Natural killer cell (primary cell): ENCODE data around the gene ZNF511. TPM values are rescaled to one million over a fixed set of nuclear protein-coding genes. Genes with fewer than 3 reads are reported as not detected.

ENCODE experiments used
- ATAC-seq, 3 donors: fragments of 150-1000 bp in 2 of 3; fragments of 200-7000 bp in 1 of 3; cut with Tn5 transposase; 1 replicate in 1 of 3; 2 replicates in 2 of 3; pipeline ENCODE4 v1.10.0; 2021; ENCODE audit warnings: mild to moderate bottlenecking in 2 of 3, moderate library complexity in 2 of 3
- DNase-seq, 2 donors: peaks; one replicate each; pipeline versions ENCODE4 v3.0.0 to v3.0.0-alpha.2; 2013 to 2021; ENCODE audit warnings: mixed read lengths in 1 of 2
- H3K27ac ChIP-seq: one replicate; pipeline ENCODE4 v1.5.1; 2013; ENCODE audit warnings: mild to moderate bottlenecking, low read length
- H3K27me3 ChIP-seq: one replicate; pipeline ENCODE4 v1.6.1; 2013; ENCODE audit warnings: low read length; ENCODE audit not compliant: control insufficient read depth, insufficient read depth
- H3K36me3 ChIP-seq: one replicate; pipeline ENCODE4 v1.6.1; 2013; ENCODE audit warnings: low read length; ENCODE audit not compliant: control insufficient read depth, insufficient read depth
- H3K4me1 ChIP-seq: one replicate; pipeline ENCODE4 v1.6.1; 2013; ENCODE audit warnings: low read length; ENCODE audit not compliant: control insufficient read depth, insufficient read depth
- H3K4me3 ChIP-seq: one replicate; pipeline ENCODE4 v1.5.1; 2013; ENCODE audit warnings: low read length
- H3K9me3 ChIP-seq: one replicate; pipeline ENCODE4 v1.6.1; 2013; ENCODE audit warnings: low read length; ENCODE audit not compliant: control insufficient read depth, insufficient read depth
- H3K27ac Mint-ChIP-seq, 2 donors: one replicate each; pipeline ENCODE4 v1.8.0; 2022; ENCODE audit warnings: mild to moderate bottlenecking in 2 of 2, mixed read lengths in 2 of 2, moderate library complexity in 1 of 2
- H3K27me3 Mint-ChIP-seq, 2 donors: one replicate each; pipeline ENCODE4 v1.8.0; 2022; ENCODE audit warnings: low read depth in 2 of 2, mixed read lengths in 2 of 2
- H3K36me3 Mint-ChIP-seq: one replicate; pipeline ENCODE4 v1.8.0; 2022; ENCODE audit warnings: mixed read lengths
- H3K4me1 Mint-ChIP-seq, 2 donors: one replicate each; pipeline ENCODE4 v1.8.0; 2022; ENCODE audit warnings: mixed read lengths in 2 of 2
- H3K4me3 Mint-ChIP-seq: one replicate; pipeline ENCODE4 v1.8.0; 2022; ENCODE audit warnings: mild to moderate bottlenecking, moderate library complexity, mixed read lengths
- H3K9me3 Mint-ChIP-seq, 2 donors: one replicate each; pipeline ENCODE4 v1.8.0; 2022; ENCODE audit warnings: mixed read lengths in 2 of 2
- WGBS: methylation state at CpG from one replicate; pipeline ENCODE4 v1.1.7; 2013; ENCODE audit warnings: missing lambda C conversion rate; ENCODE audit not compliant: insufficient coverage; 5-methylcytosine and 5-hydroxymethylcytosine counted together
- intact Hi-C: fragments of 100-400 bp; cut with micrococcal nuclease; formaldehyde crosslinking; loops from one replicate; pipeline ENCODE4 v1.14.2; 2022
- total RNA-seq, 4 donors: library from RNA; stranded (reverse); fragments of 120-200 nt in 1 of 4; gene quantifications; one replicate each; pipeline versions ENCODE4 v1.2.3 to v1.2.4, GENCODE V29; 2013 to 2022
- TF ChIP-seq, protein P1 (sequence below): fragments of 200-600 bp; IDR thresholded peaks from one replicate; pipeline ENCODE4 v1.8.0; 2022; ENCODE audit warnings: antibody characterized with exemption

The ZNF511 gene
- total RNA-seq, 3 donors from 2014 or later (not counting 1 experiment from before 2014, with no cell fraction given) = 28.1 to 39.0 (median 32.4) TPM

DNA sequence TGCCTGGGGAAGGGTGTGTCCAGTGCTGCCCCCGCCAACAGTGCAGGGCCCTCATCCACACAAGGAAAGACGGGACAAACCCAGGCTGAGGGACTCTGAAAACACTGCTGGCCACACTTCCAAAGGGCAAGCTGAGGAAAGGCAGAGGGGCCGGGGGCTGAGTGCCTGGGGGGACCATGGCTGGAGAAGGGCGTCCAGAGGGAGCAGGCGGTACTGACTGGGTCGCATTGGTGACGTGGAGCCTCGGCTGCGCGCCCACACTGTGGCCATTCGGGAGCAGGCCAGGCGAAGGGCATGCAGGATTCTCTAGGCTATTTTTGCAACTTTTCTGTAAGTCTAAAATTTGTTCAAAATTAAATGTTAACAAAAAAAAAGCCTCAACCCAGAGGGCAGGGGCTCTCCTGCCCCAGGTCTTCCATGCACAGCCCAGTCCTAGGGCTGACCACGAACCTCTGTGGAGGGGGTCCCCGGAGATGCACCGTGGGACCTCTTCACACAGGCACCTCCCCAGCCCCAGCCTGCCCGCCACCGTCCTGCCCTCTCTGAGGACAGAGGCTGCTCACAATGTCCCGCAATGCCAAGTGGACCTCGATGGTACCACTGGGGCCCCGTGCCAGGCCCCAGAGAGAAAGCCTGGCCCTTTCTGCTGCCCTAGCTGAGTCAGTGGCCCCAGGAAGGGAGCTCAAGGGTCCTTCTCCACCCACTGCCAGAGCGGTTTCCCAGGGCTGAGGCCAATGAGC lies 42.5 kb upstream of the ZNF511 start:
- TF ChIP-seq, protein P1, sequence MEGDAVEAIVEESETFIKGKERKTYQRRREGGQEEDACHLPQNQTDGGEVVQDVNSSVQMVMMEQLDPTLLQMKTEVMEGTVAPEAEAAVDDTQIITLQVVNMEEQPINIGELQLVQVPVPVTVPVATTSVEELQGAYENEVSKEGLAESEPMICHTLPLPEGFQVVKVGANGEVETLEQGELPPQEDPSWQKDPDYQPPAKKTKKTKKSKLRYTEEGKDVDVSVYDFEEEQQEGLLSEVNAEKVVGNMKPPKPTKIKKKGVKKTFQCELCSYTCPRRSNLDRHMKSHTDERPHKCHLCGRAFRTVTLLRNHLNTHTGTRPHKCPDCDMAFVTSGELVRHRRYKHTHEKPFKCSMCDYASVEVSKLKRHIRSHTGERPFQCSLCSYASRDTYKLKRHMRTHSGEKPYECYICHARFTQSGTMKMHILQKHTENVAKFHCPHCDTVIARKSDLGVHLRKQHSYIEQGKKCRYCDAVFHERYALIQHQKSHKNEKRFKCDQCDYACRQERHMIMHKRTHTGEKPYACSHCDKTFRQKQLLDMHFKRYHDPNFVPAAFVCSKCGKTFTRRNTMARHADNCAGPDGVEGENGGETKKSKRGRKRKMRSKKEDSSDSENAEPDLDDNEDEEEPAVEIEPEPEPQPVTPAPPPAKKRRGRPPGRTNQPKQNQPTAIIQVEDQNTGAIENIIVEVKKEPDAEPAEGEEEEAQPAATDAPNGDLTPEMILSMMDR = no peak
- no peak overlapping the region for H3K4me3 Mint-ChIP-seq
- peaks cover 69% of the 10 kb centered on the region for H3K36me3 ChIP-seq
- intact Hi-C loops = no loop called here
- H3K27ac ChIP-seq = no peak overlapping the region
- ATAC-seq = no peak
- H3K4me3 ChIP-seq = no peak overlapping the region
- H3K4me1 ChIP-seq = peaks cover 42% of the 10 kb centered on the region
- 95% methylated on average over 21 of the region's 21 CpGs for WGBS
- H3K9me3 ChIP-seq = no peaks in the 10 kb centered on the region
- DNase-seq = no peak
- peak overlapping the region in 1 of 2 donors; percentile 41 for H3K27ac Mint-ChIP-seq
- H3K27me3 Mint-ChIP-seq = no peaks in the 10 kb centered on the region
- no peaks in the 10 kb centered on the region for H3K36me3 Mint-ChIP-seq
- no peaks in the 10 kb centered on the region for H3K9me3 Mint-ChIP-seq
- no peaks in the 10 kb centered on the region for H3K27me3 ChIP-seq
- peaks cover 0 to 39% of the 10 kb centered on the region in 2 donors for H3K4me1 Mint-ChIP-seq

DNA sequence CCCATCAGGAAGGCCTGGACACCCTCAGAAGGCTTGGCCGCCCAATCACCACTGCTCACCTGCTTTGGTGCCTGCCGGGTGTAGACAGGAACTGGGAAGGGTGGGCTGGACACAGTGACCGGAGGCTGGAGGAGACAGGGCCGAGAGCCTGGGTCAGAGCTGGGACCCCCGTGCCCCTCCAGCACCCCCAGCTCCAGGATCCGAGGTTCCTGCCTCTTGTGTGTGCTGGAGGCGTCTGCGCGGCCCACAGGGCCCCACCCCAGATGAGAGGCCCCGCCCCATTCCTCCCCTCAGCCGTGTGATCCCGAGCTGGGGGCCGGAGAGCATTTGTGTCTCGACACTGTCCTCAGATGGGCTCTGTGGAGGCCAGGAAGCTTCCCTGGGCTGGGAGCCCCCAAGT lies 41.4 kb upstream of the ZNF511 start:
- H3K9me3 Mint-ChIP-seq = no peaks in the 10 kb centered on the region
- H3K27me3 Mint-ChIP-seq = no peaks in the 10 kb centered on the region
- no peaks in the 10 kb centered on the region for H3K36me3 Mint-ChIP-seq
- no peak for DNase-seq
- no peak overlapping the region for H3K4me3 Mint-ChIP-seq
- no peak for ATAC-seq
- Histone ChIP-seq H3K27me3 (no peaks in the 10 kb centered on the region), H3K4me3 (no peak overlapping the region), H3K9me3 (no peaks in the 10 kb centered on the region), H3K27ac (no peak overlapping the region), H3K4me1 (peaks cover 35% of the 10 kb centered on the region), H3K36me3 (peaks cover 79% of the 10 kb centered on the region)
- no peak overlapping the region for H3K27ac Mint-ChIP-seq
- TF ChIP-seq, protein P1 = no peak
- WGBS = 94% methylated on average over 14 of the region's 14 CpGs
- peaks cover 0 to 34% of the 10 kb centered on the region in 2 donors for H3K4me1 Mint-ChIP-seq
- intact Hi-C loops = no loop called here

DNA sequence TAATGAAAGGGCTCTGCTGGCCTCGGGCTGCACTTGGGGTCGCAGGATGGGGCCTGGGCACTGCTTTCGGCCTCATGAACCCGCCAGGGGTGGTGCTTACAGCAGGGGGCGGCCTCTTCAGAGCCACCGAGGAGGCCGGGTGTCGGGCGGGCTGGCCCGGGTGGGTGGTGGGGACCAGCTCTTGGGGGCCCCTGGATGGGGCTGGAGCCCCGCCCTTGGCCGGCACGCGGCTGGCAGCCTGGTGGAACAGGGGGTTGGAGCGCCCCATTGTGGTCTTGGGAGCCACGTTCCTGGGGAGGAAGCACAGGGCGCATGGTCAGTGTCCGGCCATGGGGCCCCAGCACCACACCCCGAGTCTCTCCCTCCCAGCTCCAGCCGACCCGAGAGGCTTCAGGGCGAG lies 40.9 kb upstream of the ZNF511 start:
- H3K27ac Mint-ChIP-seq = no peak overlapping the region
- H3K27me3 Mint-ChIP-seq = no peaks in the 10 kb centered on the region
- no peaks in the 10 kb centered on the region for H3K36me3 Mint-ChIP-seq
- DNase-seq = no peak
- H3K27ac ChIP-seq = no peak overlapping the region
- no peaks in the 10 kb centered on the region for H3K9me3 Mint-ChIP-seq
- 94% methylated on average over 22 of the region's 22 CpGs for WGBS
- peaks cover 79% of the 10 kb centered on the region for H3K36me3 ChIP-seq
- ATAC-seq = no peak
- H3K9me3 ChIP-seq = no peaks in the 10 kb centered on the region
- TF ChIP-seq, protein P1 = no peak
- H3K4me1 ChIP-seq = peaks cover 31% of the 10 kb centered on the region
- H3K4me3 Mint-ChIP-seq = no peak overlapping the region
- no peaks in the 10 kb centered on the region for H3K27me3 ChIP-seq
- intact Hi-C loops = no loop called here
- no peak overlapping the region for H3K4me3 ChIP-seq
- peaks cover 0 to 28% of the 10 kb centered on the region in 2 donors for H3K4me1 Mint-ChIP-seq

DNA sequence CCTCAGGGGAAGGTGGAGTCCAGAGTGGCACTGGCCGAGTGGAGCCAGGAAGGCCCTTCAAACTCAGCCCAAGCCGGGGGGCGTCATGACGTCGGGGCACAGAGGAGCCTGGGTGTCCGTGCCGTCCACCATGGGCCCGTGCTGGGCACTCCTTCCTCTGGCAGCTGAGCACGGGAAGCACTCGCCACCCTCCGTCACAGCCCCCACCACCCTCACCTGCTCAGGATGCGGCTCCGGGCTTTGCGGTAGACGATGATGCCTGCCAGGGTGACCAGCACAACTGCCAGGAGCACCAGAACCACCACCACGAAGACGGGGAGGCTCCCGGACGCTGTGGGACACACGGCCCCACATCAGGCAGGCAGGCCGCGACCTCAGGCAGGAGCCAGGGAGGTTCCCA lies 40.2 kb upstream of the ZNF511 start:
- H3K27me3 ChIP-seq = no peaks in the 10 kb centered on the region
- H3K4me1 ChIP-seq = peaks cover 30% of the 10 kb centered on the region
- peaks cover 0 to 24% of the 10 kb centered on the region in 2 donors for H3K4me1 Mint-ChIP-seq
- H3K27me3 Mint-ChIP-seq = no peaks in the 10 kb centered on the region
- no peak overlapping the region for H3K27ac Mint-ChIP-seq
- no peak overlapping the region for H3K4me3 ChIP-seq
- no peak overlapping the region for H3K27ac ChIP-seq
- peaks cover 79% of the 10 kb centered on the region for H3K36me3 ChIP-seq
- TF ChIP-seq, protein P1 = no peak
- no peaks in the 10 kb centered on the region for H3K9me3 ChIP-seq
- WGBS = 95% methylated on average over 22 of the region's 22 CpGs
- intact Hi-C loops = no loop called here
- DNase-seq (no peak), ATAC-seq (no peak)
- no peak overlapping the region for H3K4me3 Mint-ChIP-seq
- H3K9me3 Mint-ChIP-seq = no peaks in the 10 kb centered on the region
- H3K36me3 Mint-ChIP-seq = no peaks in the 10 kb centered on the region
